Measurements from ENCODE around the gene ZNF81. TPM values are rescaled to one million over a fixed set of nuclear protein-coding genes. Genes with fewer than 3 reads are reported as not detected.

Gene ZNF81
- total and polyA plus RNA-seq, 2 of the 4 experiments (the other 2 are of a cell fraction) = 2.1 to 4.5 TPM

- no peak overlapping the region for H4K5ac ChIP-seq (ENCODE audit: low read depth, low read length)
- DNase-seq (no peak), ATAC-seq (ENCODE audit: low read depth) (no peak)
- H4K20me1 ChIP-seq (ENCODE audit: insufficient read depth, low read length) = no peaks in the 10 kb centered on the region
- dilution Hi-C loops (cut with HindIII; ENCODE audit: low sequenced_read_pairs, unreplicated experiment) (no loop called here), intact Hi-C loops (cut with micrococcal nuclease) (no loop called here), in situ Hi-C loops (cut with MboI; ENCODE audit: low sequenced_read_pairs) (no loop called here)
- H2BK120ac ChIP-seq (ENCODE audit: low read depth, low read length) = no peak overlapping the region
- no peak overlapping the region for H3K4me3 ChIP-seq (ENCODE audit: insufficient read depth, low read depth, low read length)
- ChIA-PET POLR2A (ENCODE audit: unreplicated experiment) (no interaction called here), CTCF (no interaction called here)
- BruUV-seq (replicated peaks) = no TSS peak
- H3K4ac ChIP-seq (ENCODE audit: low read depth, low read length) = no peak overlapping the region
- H2AFZ ChIP-seq (replicated peaks; ENCODE audit: low read length, poor library complexity) = no peak overlapping the region
- H3K36me3 ChIP-seq (ENCODE audit: control insufficient read depth, insufficient read depth, low read length) = no peaks in the 10 kb centered on the region
- no peak overlapping the region for H2BK5ac ChIP-seq (ENCODE audit: low read depth, low read length, poor library complexity, severe bottlenecking)
- no peak overlapping the region for H2AK9ac ChIP-seq (replicated peaks; ENCODE audit: low read depth, low read length, poor library complexity)
- no peaks in the 10 kb centered on the region for H3K9me1 ChIP-seq (ENCODE audit: insufficient read depth, low read length)
- no peak overlapping the region for H3K9ac ChIP-seq (ENCODE audit: low read depth, low read length)
- no peak for TF ChIP-seq BHLHE40 (IDR thresholded peaks at IDR 0.05; ENCODE audit: low read depth, low read length)
- TF ChIP-seq MAZ (IDR thresholded peaks at IDR 0.05; ENCODE audit: borderline replicate concordance, low read depth, low read length) = no peak
- no peak for TF ChIP-seq CEBPB (IDR thresholded peaks at IDR 0.05; ENCODE audit: low read depth, low read length)
- no peak for TF ChIP-seq RAD21 (IDR thresholded peaks at IDR 0.05; ENCODE audit: low read length)
- no peak for TF ChIP-seq NFE2L2 (IDR thresholded peaks at IDR 0.05; ENCODE audit: low read depth, low read length)
- no peak for TF ChIP-seq FOS (IDR thresholded peaks at IDR 0.05; ENCODE audit: low read depth, low read length)
- TF ChIP-seq MAFK (IDR thresholded peaks at IDR 0.05; ENCODE audit: low read depth, low read length) = no peak
- no peak for TF ChIP-seq RCOR1 (IDR thresholded peaks at IDR 0.05; ENCODE audit: insufficient replicate concordance, low read length)
- TF ChIP-seq CHD1 (IDR thresholded peaks at IDR 0.05; ENCODE audit: low read depth, low read length) = no peak
- TF ChIP-seq RFX5 (IDR thresholded peaks at IDR 0.05; ENCODE audit: low read depth, low read length) = no peak
- no peak for TF ChIP-seq SMC3 (IDR thresholded peaks at IDR 0.05; ENCODE audit: low read depth, low read length)
- TF ChIP-seq, protein P1, sequence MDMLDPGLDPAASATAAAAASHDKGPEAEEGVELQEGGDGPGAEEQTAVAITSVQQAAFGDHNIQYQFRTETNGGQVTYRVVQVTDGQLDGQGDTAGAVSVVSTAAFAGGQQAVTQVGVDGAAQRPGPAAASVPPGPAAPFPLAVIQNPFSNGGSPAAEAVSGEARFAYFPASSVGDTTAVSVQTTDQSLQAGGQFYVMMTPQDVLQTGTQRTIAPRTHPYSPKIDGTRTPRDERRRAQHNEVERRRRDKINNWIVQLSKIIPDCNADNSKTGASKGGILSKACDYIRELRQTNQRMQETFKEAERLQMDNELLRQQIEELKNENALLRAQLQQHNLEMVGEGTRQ (IDR thresholded peaks at IDR 0.05; ENCODE audit: low read depth, low read length) = no peak
- TF ChIP-seq, protein P2, sequence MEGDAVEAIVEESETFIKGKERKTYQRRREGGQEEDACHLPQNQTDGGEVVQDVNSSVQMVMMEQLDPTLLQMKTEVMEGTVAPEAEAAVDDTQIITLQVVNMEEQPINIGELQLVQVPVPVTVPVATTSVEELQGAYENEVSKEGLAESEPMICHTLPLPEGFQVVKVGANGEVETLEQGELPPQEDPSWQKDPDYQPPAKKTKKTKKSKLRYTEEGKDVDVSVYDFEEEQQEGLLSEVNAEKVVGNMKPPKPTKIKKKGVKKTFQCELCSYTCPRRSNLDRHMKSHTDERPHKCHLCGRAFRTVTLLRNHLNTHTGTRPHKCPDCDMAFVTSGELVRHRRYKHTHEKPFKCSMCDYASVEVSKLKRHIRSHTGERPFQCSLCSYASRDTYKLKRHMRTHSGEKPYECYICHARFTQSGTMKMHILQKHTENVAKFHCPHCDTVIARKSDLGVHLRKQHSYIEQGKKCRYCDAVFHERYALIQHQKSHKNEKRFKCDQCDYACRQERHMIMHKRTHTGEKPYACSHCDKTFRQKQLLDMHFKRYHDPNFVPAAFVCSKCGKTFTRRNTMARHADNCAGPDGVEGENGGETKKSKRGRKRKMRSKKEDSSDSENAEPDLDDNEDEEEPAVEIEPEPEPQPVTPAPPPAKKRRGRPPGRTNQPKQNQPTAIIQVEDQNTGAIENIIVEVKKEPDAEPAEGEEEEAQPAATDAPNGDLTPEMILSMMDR (conservative IDR thresholded peaks at IDR 0.05; ENCODE audit: low read depth, low read length) = no peak
- TF ChIP-seq ELK1 (IDR thresholded peaks at IDR 0.05; ENCODE audit: borderline replicate concordance, low read depth, low read length) = no peak
- TF ChIP-seq MXI1 (IDR thresholded peaks at IDR 0.05; ENCODE audit: borderline replicate concordance, low read depth, low read length) = no peak
- TF ChIP-seq POLR2A (IDR thresholded peaks at IDR 0.05; ENCODE audit: low read depth, low read length) = no peak
- WGBS, 2 experiments (ENCODE audit: extremely low coverage in 2 of 2, insufficient read length in 1 of 2) = no CpG with 5 or more reads among the region's 1 CpG
- no peak overlapping the region for H3K18ac ChIP-seq (ENCODE audit: low read depth, low read length)
- no peak overlapping the region for H2BK15ac ChIP-seq (ENCODE audit: low read depth, low read length)
- H3K27ac ChIP-seq (ENCODE audit: insufficient read depth, low read length) = no peak overlapping the region
- H3K14ac ChIP-seq (replicated peaks; ENCODE audit: low read depth, low read length) = no peak overlapping the region
- peaks cover 2% of the 10 kb centered on the region for H3K27me3 ChIP-seq (ENCODE audit: control insufficient read depth, insufficient read depth, low read length)
- H3K79me1 ChIP-seq (ENCODE audit: low read depth in 1 of 2, low read length in 2 of 2) = no peaks in the 10 kb centered on the region
- no peaks in the 10 kb centered on the region for H3K9me3 ChIP-seq (ENCODE audit: control insufficient read depth, insufficient read depth, low read length)
- H4K8ac ChIP-seq (ENCODE audit: low read depth in 2 of 2, low read length in 2 of 2) = no peak overlapping the region
- no peak overlapping the region for H2AK5ac ChIP-seq (ENCODE audit: low read depth, low read length)
- no peak overlapping the region for H2BK20ac ChIP-seq (ENCODE audit: low read depth, low read length)
- no peak overlapping the region for H3K56ac ChIP-seq (ENCODE audit: extremely low read depth, insufficient read depth, low read length)
- H3K4me2 ChIP-seq (ENCODE audit: low read depth, low read length) = no peak overlapping the region
- no peak overlapping the region for H4K91ac ChIP-seq (ENCODE audit: insufficient read depth, low read depth, low read length)
- peaks cover 4% of the 10 kb centered on the region; the same call in 1 of the 2 replicates for H3K4me1 ChIP-seq (ENCODE audit: control insufficient read depth, insufficient read depth, low read length)
- H3K23ac ChIP-seq (ENCODE audit: low read depth, low read length) = no peak overlapping the region
Measured at GRCh38 chrX:47817897-47818296, 18.8 kb upstream of the ZNF81 start.
